A549 treated with dexamethasone at 1 μM for 4 hours (cell line): Measurements from ENCODE around the gene CFAP161. TPM values are rescaled to one million over a fixed set of nuclear protein-coding genes. Genes with fewer than 3 reads are reported as not detected.

Experiments used
- total RNA-seq: library from RNA; stranded (reverse); fragments of 200-300 nt; extraction: Qiagen RNA extraction; gene quantifications from 5 replicates; pipeline ENCODE4 v1.2.3, GENCODE V29; 2022

Gene CFAP161, protein sequence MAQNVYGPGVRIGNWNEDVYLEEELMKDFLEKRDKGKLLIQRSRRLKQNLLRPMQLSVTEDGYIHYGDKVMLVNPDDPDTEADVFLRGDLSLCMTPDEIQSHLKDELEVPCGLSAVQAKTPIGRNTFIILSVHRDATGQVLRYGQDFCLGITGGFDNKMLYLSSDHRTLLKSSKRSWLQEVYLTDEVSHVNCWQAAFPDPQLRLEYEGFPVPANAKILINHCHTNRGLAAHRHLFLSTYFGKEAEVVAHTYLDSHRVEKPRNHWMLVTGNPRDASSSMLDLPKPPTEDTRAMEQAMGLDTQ
- total RNA-seq: not detected in 5 replicates

DNA sequence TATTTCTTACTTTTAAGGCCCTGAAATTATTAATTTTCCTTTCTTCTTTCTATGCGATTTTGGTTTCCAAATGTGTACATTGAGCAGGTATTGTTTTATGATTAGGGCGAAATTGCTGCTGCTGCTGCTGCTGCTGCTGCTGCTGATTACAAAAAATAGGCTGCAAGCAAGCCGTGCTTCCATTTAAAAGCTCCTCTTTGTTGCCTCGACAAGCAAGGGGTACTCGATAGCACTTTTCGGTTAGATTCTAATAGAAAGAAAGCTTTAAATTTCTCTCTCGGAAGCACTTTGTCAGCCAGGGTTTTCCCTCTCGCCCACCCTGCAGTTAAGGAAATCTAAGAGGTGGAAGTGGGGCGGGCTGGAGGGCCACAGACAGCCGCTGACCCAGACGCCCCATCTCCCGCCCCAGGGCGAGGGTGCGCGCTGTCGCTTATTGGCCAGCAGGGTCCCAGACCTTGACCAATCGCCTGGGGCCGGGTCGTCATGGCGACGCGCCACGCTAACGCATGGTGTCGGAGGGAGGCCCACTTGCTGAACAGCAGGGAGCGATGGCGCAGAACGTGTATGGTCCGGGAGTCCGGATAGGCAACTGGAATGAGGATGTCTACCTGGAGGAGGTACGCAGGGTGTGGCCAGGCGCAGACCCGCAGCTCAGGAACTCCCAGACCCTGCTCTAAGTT lies at the start of gene CFAP161:
Gene CFAP161, plus strand, starts transcription at position 489 of the 680 bp plus-strand sequence. Its CDS starts 60 bp downstream, at position 549.

DNA sequence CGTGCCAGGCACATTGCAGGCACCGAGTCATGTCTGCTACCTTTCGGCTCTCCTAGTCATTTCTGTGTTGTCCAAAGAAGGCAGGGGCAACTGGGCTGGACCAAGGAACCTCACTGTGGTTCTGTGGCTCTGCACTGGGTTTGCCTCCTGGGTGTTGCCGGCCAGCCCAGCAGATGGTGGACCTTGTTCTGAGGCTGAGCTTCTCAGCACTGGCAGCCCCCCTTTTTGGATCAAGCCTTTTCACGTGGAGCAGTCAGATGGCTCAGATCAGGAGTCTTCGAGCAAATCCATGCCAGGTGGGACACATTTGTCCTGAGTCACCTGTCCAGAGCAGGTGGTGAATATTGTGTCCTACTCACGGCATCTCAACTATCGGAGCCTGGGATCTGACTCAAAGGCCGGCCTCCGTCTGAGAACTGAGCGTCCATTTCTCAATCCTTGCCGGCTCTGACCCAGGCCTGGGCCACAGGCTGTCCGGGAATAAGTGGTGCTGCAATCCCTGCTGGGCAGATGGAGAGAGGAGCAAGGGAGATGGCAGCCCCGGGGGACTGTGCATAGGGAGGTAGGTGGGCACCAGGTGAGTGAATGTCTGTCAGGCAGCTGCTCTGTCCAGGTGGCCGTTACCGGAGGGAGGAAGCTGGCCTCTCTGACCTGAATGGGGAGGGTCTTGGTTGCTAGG lies 62.6 kb downstream of the CFAP161 start, which contains the start of gene IL16:
Gene IL16, plus strand, starts transcription at position 304 of the 679 bp plus-strand sequence. CDS start 28,521 bp downstream, outside the sequence.

Other genes starting within 250 kb of the CFAP161 start
- gene MESD, start 144.5 kb upstream of the CFAP161 start, total RNA-seq: 35.9 to 41.4 TPM (median 39.8 TPM) in 5 replicates
- 10.3 to 17.7 TPM (median 14.1 TPM) in 5 replicates for gene TLNRD1, start 133.3 kb upstream of the CFAP161 start, total RNA-seq
- 0.18 to 0.29 TPM in 2 of 5 replicates, not detected in the others for gene IL16, start 62.6 kb downstream of the CFAP161 start, total RNA-seq
- 1.5 to 1.8 TPM (median 1.7 TPM) in 5 replicates for gene STARD5, start 189.9 kb downstream of the CFAP161 start, total RNA-seq
- gene TMC3, start 239.9 kb downstream of the CFAP161 start, total RNA-seq: not detected in 5 replicates